OCI-LY1 (cell line): ENCODE measurements around the gene XKR7.
A peak's percentile ranks its signal among the peaks of the same experiment; 100 is the strongest.

Experiments used
- H2AFZ ChIP-seq: fragments of 200-600 bp; sonication (generic), shearing (Covaris generic); 2 replicates; pipeline ENCODE4 v1.6.0; 2014; ENCODE audit warnings: antibody characterized with exemption, mild to moderate bottlenecking, low read length
- H3F3A ChIP-seq: fragments of 200-600 bp; sonication (generic), shearing (Covaris generic); 2 replicates; pipeline ENCODE4 v1.6.0; 2014; ENCODE audit warnings: mild to moderate bottlenecking, antibody characterized with exemption, low read length, moderate library complexity; ENCODE audit not compliant: insufficient read depth
- H3K27ac ChIP-seq: fragments of 200-600 bp; sonication (generic); 2 replicates; pipeline ENCODE4 v1.5.1; 2014; ENCODE audit warnings: low read length, mixed run types, mild to moderate bottlenecking, low read depth; ENCODE audit not compliant: poor library complexity, severe bottlenecking
- H3K27me3 ChIP-seq: fragments of 200-600 bp; sonication (generic); 2 replicates; pipeline ENCODE4 v1.6.0; 2014; ENCODE audit warnings: antibody characterized with exemption, mild to moderate bottlenecking, low read length, moderate library complexity; ENCODE audit not compliant: insufficient read depth
- H3K36me3 ChIP-seq: fragments of 200-600 bp; sonication (generic); 2 replicates; pipeline ENCODE4 v1.6.1; 2014; ENCODE audit warnings: mild to moderate bottlenecking, antibody characterized with exemption, low read length, moderate library complexity, mixed read lengths; ENCODE audit not compliant: insufficient read depth
- H3K4me1 ChIP-seq: fragments of 200-600 bp; sonication (generic); 2 replicates; pipeline ENCODE4 v1.5.1; 2014; ENCODE audit warnings: mild to moderate bottlenecking, low read length, moderate library complexity; ENCODE audit not compliant: insufficient read depth, severe bottlenecking
- H3K4me2 ChIP-seq: fragments of 200-600 bp; sonication (generic), shearing (Covaris generic); 2 replicates; pipeline ENCODE4 v1.6.1; 2014; ENCODE audit warnings: low read length
- H3K4me3 ChIP-seq: fragments of 200-600 bp; sonication (generic); 2 replicates; pipeline ENCODE4 v1.5.1; 2014; ENCODE audit warnings: low read length, low read depth, mild to moderate bottlenecking, mixed read lengths; ENCODE audit not compliant: poor library complexity, severe bottlenecking
- H3K79me2 ChIP-seq: fragments of 200-600 bp; shearing (Covaris generic); 2 replicates; pipeline ENCODE4 v1.6.1; 2016; ENCODE audit warnings: mixed run types, low read length, mixed read lengths; ENCODE audit not compliant: insufficient read depth
- H3K9ac ChIP-seq: fragments of 200-600 bp; sonication (generic), shearing (Covaris generic); 2 replicates; pipeline ENCODE4 v1.6.1; 2014; ENCODE audit warnings: mild to moderate bottlenecking, low read length, mixed read lengths
- H3K9me2 ChIP-seq: fragments of 200-600 bp; sonication (generic), shearing (Covaris generic); 2 replicates; pipeline ENCODE4 v1.6.1; 2014; ENCODE audit warnings: low read depth, mild to moderate bottlenecking, low read length, mixed read lengths
- H3K9me3 ChIP-seq: fragments of 200-600 bp; shearing (Covaris generic); 2 replicates; pipeline ENCODE4 v1.6.1; 2014; ENCODE audit warnings: low read length, mixed read lengths
- H4K20me1 ChIP-seq: fragments of 200-600 bp; sonication (generic), shearing (Covaris generic); 2 replicates; pipeline ENCODE4 v1.6.0; 2016; ENCODE audit warnings: mild to moderate bottlenecking, low read length; ENCODE audit not compliant: insufficient read depth
- EZH2 ChIP-seq: fragments of 200-600 bp; sonication (generic), shearing (Covaris generic); IDR thresholded peaks from 2 replicates; pipeline ENCODE4 v1.8.0; 2017; ENCODE audit warnings: borderline replicate concordance, mixed run types, mild to moderate bottlenecking, antibody characterized with exemption, low read length, moderate library complexity, mixed read lengths
- TF ChIP-seq, protein P1 (sequence below): fragments of 200-600 bp; sonication (generic), shearing (Covaris generic); IDR thresholded peaks from 2 replicates; pipeline ENCODE4 v1.5.1; 2017; ENCODE audit warnings: mild to moderate bottlenecking, antibody characterized with exemption, low read length, moderate library complexity, mixed read lengths

Gene XKR7

DNA sequence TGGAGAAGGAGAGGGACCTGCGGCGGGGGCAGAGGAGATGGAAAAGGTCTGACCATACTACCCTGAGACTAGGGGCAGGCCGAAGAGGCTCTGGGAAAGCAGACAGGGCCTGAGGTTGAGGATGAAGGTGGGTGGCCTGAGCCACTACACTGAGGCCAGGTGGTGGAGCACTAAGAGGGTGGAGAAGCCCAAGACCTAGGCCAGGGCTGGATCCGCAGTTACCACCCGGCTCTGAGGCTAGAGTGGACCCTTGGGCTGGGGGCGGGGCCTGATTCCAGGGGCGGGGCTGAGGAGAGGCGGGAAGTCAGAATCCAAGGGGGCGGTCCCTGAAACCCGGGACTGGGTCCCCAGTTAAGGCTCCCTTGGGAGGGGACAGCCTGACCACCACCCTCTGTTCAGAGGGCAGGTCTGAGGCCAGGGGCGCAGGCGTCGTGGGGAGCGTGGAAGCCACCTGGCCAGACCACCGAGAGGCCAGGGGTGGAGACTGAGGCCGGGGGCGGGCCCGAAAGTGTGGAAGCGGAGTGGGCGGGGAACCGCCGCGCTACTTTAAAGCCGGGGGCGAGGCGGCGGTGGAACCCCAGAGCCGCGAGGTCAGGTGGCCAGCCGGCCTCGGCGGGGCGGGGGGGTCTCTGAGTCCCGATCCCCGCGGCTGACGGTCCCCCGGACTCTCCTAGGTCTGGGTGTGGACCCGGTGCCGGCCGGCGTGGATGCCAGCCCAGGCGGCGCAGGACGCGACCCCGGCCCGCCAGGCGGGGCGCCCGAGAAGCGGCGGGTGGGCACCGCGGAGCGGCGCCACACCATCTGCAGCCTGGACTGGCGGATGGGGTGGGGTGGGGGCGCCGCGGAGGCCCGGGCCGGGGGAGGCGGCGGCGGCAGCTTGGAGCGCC is 50.6 kb downstream of the XKR7 start:
- no peaks in the 10 kb centered on the region for H3F3A ChIP-seq
- H3K27me3 ChIP-seq, result peaks cover 23% of the 10 kb centered on the region
- H3K9me3 ChIP-seq, result no peaks in the 10 kb centered on the region
- H4K20me1 ChIP-seq, result no peaks in the 10 kb centered on the region
- H3K9ac ChIP-seq, result peak overlapping the region; percentile 44; the same call in 1 of the 2 replicates
- H3K79me2 ChIP-seq, result no peaks in the 10 kb centered on the region
- H2AFZ ChIP-seq, result no peak overlapping the region
- H3K36me3 ChIP-seq, result no peaks in the 10 kb centered on the region
- peaks cover 11% of the 10 kb centered on the region for H3K4me1 ChIP-seq
- H3K4me2 ChIP-seq, result peak overlapping the region; percentile 91
- no peaks in the 10 kb centered on the region for H3K9me2 ChIP-seq
- no peak overlapping the region for H3K27ac ChIP-seq
- peak overlapping the region; percentile 71 for H3K4me3 ChIP-seq
- TF ChIP-seq EZH2, result no peak
- TF ChIP-seq, protein P1, sequence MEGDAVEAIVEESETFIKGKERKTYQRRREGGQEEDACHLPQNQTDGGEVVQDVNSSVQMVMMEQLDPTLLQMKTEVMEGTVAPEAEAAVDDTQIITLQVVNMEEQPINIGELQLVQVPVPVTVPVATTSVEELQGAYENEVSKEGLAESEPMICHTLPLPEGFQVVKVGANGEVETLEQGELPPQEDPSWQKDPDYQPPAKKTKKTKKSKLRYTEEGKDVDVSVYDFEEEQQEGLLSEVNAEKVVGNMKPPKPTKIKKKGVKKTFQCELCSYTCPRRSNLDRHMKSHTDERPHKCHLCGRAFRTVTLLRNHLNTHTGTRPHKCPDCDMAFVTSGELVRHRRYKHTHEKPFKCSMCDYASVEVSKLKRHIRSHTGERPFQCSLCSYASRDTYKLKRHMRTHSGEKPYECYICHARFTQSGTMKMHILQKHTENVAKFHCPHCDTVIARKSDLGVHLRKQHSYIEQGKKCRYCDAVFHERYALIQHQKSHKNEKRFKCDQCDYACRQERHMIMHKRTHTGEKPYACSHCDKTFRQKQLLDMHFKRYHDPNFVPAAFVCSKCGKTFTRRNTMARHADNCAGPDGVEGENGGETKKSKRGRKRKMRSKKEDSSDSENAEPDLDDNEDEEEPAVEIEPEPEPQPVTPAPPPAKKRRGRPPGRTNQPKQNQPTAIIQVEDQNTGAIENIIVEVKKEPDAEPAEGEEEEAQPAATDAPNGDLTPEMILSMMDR, result peak; percentile 12; the same call in 1 of the 2 replicates

DNA sequence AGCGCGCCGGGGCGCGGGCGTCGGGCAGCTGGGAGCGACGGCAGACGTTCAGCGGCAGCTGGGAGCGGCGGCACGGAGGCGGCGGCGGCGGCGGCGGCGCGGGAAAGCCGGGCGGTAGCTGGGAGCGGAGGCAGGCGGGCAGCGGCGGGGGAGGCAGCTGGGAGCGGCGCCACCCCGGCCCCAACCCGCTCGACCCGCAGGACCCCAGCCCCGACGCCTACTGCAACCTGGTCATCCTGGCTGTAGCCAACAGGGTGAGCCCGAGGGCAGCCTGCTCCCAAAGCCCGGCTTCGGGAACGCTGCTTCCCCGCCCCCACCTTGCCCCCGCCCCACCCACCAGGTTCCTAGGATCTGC is 51.2 kb downstream of the XKR7 start:
- H3K9me2 ChIP-seq, result no peaks in the 10 kb centered on the region
- no peak overlapping the region for H3K27ac ChIP-seq
- no peak overlapping the region for H3K4me3 ChIP-seq
- H4K20me1 ChIP-seq, result no peaks in the 10 kb centered on the region
- TF ChIP-seq, protein P1, result no peak
- TF ChIP-seq EZH2, result no peak
- H3K4me1 ChIP-seq, result peaks cover 11% of the 10 kb centered on the region
- H3K36me3 ChIP-seq, result no peaks in the 10 kb centered on the region
- no peaks in the 10 kb centered on the region for H3K9me3 ChIP-seq
- H3K27me3 ChIP-seq, result peaks cover 23% of the 10 kb centered on the region
- no peaks in the 10 kb centered on the region for H3K79me2 ChIP-seq
- no peak overlapping the region for H3K4me2 ChIP-seq
- no peak overlapping the region for H3K9ac ChIP-seq
- H2AFZ ChIP-seq, result no peak overlapping the region
- H3F3A ChIP-seq, result no peaks in the 10 kb centered on the region

DNA sequence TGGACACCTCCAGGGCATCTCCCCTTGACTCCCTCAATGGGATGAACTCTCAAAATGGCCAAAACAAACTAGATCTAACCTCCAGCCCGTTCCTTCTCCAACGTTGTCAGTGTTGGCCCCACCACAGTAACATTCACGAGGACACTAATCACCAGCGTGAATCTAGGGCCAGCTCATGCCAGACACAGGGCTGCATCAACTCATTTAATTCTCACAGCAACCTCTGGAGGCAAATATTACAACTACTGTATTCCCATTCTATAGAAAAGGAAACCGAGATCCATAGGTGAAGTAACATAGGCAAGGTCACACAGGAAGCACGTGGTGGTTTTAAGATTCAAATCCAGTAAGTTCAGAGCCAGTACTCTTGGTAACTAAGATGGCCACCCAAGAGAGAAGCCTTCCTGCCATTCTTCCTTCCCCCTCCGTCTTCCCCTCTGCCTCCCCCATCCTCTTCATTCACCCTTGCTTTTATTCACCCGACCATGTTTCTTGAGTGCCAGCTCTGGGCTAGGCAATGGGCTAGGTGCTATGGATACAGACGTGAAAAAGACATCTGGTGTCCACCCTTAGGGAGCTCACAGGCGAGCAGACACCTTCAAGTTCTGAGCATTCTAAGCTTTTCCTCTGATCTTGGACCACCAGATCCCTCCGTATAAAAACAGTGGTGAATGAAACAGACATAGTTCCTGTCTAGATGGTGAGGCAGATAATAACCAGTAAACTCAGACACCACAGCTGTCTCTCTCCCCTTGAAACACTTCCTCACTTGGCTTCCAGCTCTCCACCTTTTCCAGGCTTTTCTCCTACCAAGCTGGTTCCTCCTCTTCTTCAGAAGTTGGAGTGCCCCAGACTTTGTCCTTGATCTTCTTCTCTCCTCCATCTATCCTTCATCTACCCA is 51.9 kb downstream of the XKR7 start:
- no peaks in the 10 kb centered on the region for H4K20me1 ChIP-seq
- H3K27ac ChIP-seq, result no peak overlapping the region
- H3K9me3 ChIP-seq, result no peaks in the 10 kb centered on the region
- H3K27me3 ChIP-seq, result peaks cover 21% of the 10 kb centered on the region
- no peak overlapping the region for H3K4me2 ChIP-seq
- no peaks in the 10 kb centered on the region for H3K36me3 ChIP-seq
- no peaks in the 10 kb centered on the region for H3K9me2 ChIP-seq
- H3K9ac ChIP-seq, result no peak overlapping the region
- no peaks in the 10 kb centered on the region for H3F3A ChIP-seq
- TF ChIP-seq, protein P1, result no peak
- TF ChIP-seq EZH2, result no peak
- no peak overlapping the region for H2AFZ ChIP-seq
- peaks cover 11% of the 10 kb centered on the region for H3K4me1 ChIP-seq
- H3K4me3 ChIP-seq, result no peak overlapping the region
- H3K79me2 ChIP-seq, result no peaks in the 10 kb centered on the region
